HL-60 (cell line): ENCODE measurements around the gene ATRN.

Experiments
- DNase-seq, 2 experiments: peaks; one replicate each; pipeline ENCODE4 v3.0.0-alpha.2; 2010 to 2020; ENCODE audit warnings: low read depth in 1 of 2, low spot score in 1 of 2
- H3K27ac ChIP-seq: fragments of 250-450 bp; sonication (Bioruptor Pico); replicated peaks from 2 replicates; pipeline ENCODE4 v1.5.1; 2020; ENCODE audit warnings: mild to moderate bottlenecking, moderate library complexity
- H3K27me3 ChIP-seq: fragments of 250-450 bp; sonication (Bioruptor Pico); 2 replicates; pipeline ENCODE4 v1.5.1; 2021; ENCODE audit warnings: mild to moderate bottlenecking, moderate library complexity; ENCODE audit not compliant: insufficient read depth, poor library complexity, severe bottlenecking
- H3K4me3 ChIP-seq: replicated peaks from 2 replicates; pipeline ENCODE4 v1.5.1; 2011; ENCODE audit warnings: mild to moderate bottlenecking, control low read depth, low read length; ENCODE audit not compliant: insufficient read depth
- CTCF ChIP-seq: IDR thresholded peaks from one replicate; pipeline ENCODE4 v1.5.1; 2011; ENCODE audit warnings: low read length, control low read depth, inconsistent platforms; ENCODE audit not compliant: insufficient read depth
- GABPA ChIP-seq: IDR thresholded peaks from 2 replicates; pipeline ENCODE4 v1.6.1; 2012; ENCODE audit warnings: low read depth
- POLR2AphosphoS5 ChIP-seq: IDR thresholded peaks from 2 replicates; pipeline ENCODE4 v1.6.1; 2012; ENCODE audit warnings: low read depth
- SPI1 ChIP-seq: IDR thresholded peaks from 2 replicates; pipeline ENCODE4 v1.6.1; 2012; ENCODE audit warnings: low read depth, mild to moderate bottlenecking, borderline replicate concordance
- TF ChIP-seq, protein P1 (sequence below): IDR thresholded peaks from 2 replicates; pipeline ENCODE4 v1.6.1; 2012; ENCODE audit warnings: low read depth; ENCODE audit not compliant: insufficient replicate concordance

ATRN gene

GRCh38 chr20:3640259-3640658 lies 169.4 kb downstream of the ATRN start:
- DNase-seq: no peak
- TF ChIP-seq CTCF: no peak
- TF ChIP-seq, protein P1, sequence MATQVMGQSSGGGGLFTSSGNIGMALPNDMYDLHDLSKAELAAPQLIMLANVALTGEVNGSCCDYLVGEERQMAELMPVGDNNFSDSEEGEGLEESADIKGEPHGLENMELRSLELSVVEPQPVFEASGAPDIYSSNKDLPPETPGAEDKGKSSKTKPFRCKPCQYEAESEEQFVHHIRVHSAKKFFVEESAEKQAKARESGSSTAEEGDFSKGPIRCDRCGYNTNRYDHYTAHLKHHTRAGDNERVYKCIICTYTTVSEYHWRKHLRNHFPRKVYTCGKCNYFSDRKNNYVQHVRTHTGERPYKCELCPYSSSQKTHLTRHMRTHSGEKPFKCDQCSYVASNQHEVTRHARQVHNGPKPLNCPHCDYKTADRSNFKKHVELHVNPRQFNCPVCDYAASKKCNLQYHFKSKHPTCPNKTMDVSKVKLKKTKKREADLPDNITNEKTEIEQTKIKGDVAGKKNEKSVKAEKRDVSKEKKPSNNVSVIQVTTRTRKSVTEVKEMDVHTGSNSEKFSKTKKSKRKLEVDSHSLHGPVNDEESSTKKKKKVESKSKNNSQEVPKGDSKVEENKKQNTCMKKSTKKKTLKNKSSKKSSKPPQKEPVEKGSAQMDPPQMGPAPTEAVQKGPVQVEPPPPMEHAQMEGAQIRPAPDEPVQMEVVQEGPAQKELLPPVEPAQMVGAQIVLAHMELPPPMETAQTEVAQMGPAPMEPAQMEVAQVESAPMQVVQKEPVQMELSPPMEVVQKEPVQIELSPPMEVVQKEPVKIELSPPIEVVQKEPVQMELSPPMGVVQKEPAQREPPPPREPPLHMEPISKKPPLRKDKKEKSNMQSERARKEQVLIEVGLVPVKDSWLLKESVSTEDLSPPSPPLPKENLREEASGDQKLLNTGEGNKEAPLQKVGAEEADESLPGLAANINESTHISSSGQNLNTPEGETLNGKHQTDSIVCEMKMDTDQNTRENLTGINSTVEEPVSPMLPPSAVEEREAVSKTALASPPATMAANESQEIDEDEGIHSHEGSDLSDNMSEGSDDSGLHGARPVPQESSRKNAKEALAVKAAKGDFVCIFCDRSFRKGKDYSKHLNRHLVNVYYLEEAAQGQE: no peak
- TF ChIP-seq POLR2AphosphoS5: no peak
- TF ChIP-seq SPI1: no peak
- TF ChIP-seq GABPA: no peak
- Histone ChIP-seq H3K4me3 (no peak overlapping the region), H3K27ac (no peak overlapping the region), H3K27me3 (no peaks in the 10 kb centered on the region)

- Histone ChIP-seq H3K4me3 (no peak overlapping the region), H3K27ac (no peak overlapping the region), H3K27me3 (no peaks in the 10 kb centered on the region)
- DNase-seq: no peak
- TF ChIP-seq SPI1: no peak
- TF ChIP-seq, protein P1: no peak
- no peak for TF ChIP-seq CTCF
- TF ChIP-seq GABPA: no peak
- no peak for TF ChIP-seq POLR2AphosphoS5
These were observed 174.7 kb downstream of the ATRN start for GRCh38 chr20:3645309-3646066.

GRCh38 chr20:3646067-3646440 lies 175.2 kb downstream of the ATRN start:
- DNase-seq: no peak

More at GRCh38 chr20:3646067-3646440, 175.2 kb downstream of the ATRN start:
- TF ChIP-seq POLR2AphosphoS5: no peak
- no peak for TF ChIP-seq SPI1
- TF ChIP-seq, protein P1: no peak
- no peak for TF ChIP-seq GABPA
- TF ChIP-seq CTCF: no peak
- no peak overlapping the region for H3K27ac ChIP-seq
- no peaks in the 10 kb centered on the region for H3K27me3 ChIP-seq
- H3K4me3 ChIP-seq: no peak overlapping the region
